Hepatocyte (in vitro differentiated cells): ENCODE data around the gene METRNL. TPM values are rescaled to one million over a fixed set of nuclear protein-coding genes. Genes with fewer than 3 reads are reported as not detected.
"Not testable (repeated sequence)": the region's sequence is repeated elsewhere in the genome, so short reads cannot be mapped to it uniquely, and the experiment has no call there.

Experiments
- DNase-seq: peaks from one replicate; pipeline ENCODE4 v3.0.0-alpha.2; 2016; ENCODE audit warnings: low spot score
- H2AFZ ChIP-seq: fragments of 200-600 bp; sonication (generic); 2 replicates; pipeline ENCODE4 v1.6.0; 2016; ENCODE audit warnings: antibody characterized with exemption, mild to moderate bottlenecking
- H3K27ac ChIP-seq: fragments of 200-600 bp; sonication (generic); 2 replicates; pipeline ENCODE4 v1.5.1; 2016; ENCODE audit warnings: mild to moderate bottlenecking
- H3K27me3 ChIP-seq: fragments of 200-600 bp; sonication (generic); 2 replicates; pipeline ENCODE4 v1.6.1; 2016
- H3K36me3 ChIP-seq: fragments of 200-600 bp; sonication (generic); replicated peaks from 2 replicates; pipeline ENCODE4 v1.5.1; 2016; ENCODE audit warnings: low read depth; ENCODE audit not compliant: insufficient read depth
- H3K4me1 ChIP-seq: fragments of 200-600 bp; sonication (generic); 2 replicates; pipeline ENCODE4 v1.5.1; 2016; ENCODE audit warnings: mild to moderate bottlenecking, moderate library complexity; ENCODE audit not compliant: insufficient read depth
- H3K4me2 ChIP-seq: fragments of 200-600 bp; sonication (generic); 2 replicates; pipeline ENCODE4 v1.6.0; 2016
- H3K4me3 ChIP-seq: fragments of 200-600 bp; sonication (generic); 2 replicates; pipeline ENCODE4 v1.5.1; 2016; ENCODE audit warnings: mild to moderate bottlenecking
- H3K79me2 ChIP-seq: fragments of 200-600 bp; sonication (generic); 2 replicates; pipeline ENCODE4 v1.6.0; 2017; ENCODE audit warnings: mild to moderate bottlenecking
- H3K9me2 ChIP-seq: fragments of 200-600 bp; sonication (generic); replicated peaks from 2 replicates; pipeline ENCODE4 v1.6.0; 2017; ENCODE audit warnings: mild to moderate bottlenecking; ENCODE audit not compliant: insufficient read depth
- H3K9me3 ChIP-seq: fragments of 200-600 bp; sonication (generic); 2 replicates; pipeline ENCODE4 v1.5.1; 2016; ENCODE audit warnings: low read depth, mild to moderate bottlenecking
- H4K20me1 ChIP-seq: fragments of 200-600 bp; sonication (generic); 2 replicates; pipeline ENCODE4 v1.6.0; 2016; ENCODE audit warnings: mild to moderate bottlenecking; ENCODE audit not compliant: insufficient read depth, poor library complexity, severe bottlenecking
- EZH2 ChIP-seq: fragments of 200-600 bp; sonication (generic); IDR thresholded peaks from 2 replicates; pipeline ENCODE4 v1.6.1; 2016; ENCODE audit warnings: antibody characterized with exemption, mild to moderate bottlenecking, borderline replicate concordance
- EZH2phosphoT487 ChIP-seq: fragments of 200-600 bp; sonication (generic); IDR thresholded peaks from one replicate; pipeline ENCODE4 v1.6.1; 2018; ENCODE audit warnings: antibody characterized with exemption, mild to moderate bottlenecking, low read depth, moderate library complexity; ENCODE audit not compliant: unreplicated experiment, severe bottlenecking
- WGBS: methylation state at CpG from one replicate; pipeline ENCODE4 v1.1.6; 2016; ENCODE audit warnings: low lambda C conversion rate; ENCODE audit errors: missing lambda C conversion rate; 5-methylcytosine and 5-hydroxymethylcytosine counted together
- polyA plus RNA-seq: library from polyadenylated mRNA; unstranded; fragments of >200 nt; fragmentation: Nextera tagmentation; extraction: Ambion mirVana; gene quantifications from 2 replicates; pipeline ENCODE4 v1.2.1, GENCODE V29; 2016
- total RNA-seq: library from RNA; depleted of rRNA; stranded (reverse); fragments of >200 nt; gene quantifications from 2 replicates; pipeline ENCODE4 v1.2.3, GENCODE V29; 2014
- TF ChIP-seq, protein P1 (sequence below): fragments of 200-600 bp; sonication (generic); IDR thresholded peaks from 2 replicates; pipeline ENCODE4 v1.5.1; 2016; ENCODE audit warnings: antibody characterized with exemption, mild to moderate bottlenecking; ENCODE audit not compliant: poor library complexity

The METRNL gene
- total and polyA plus RNA-seq, 2 experiments from 2014 or later = 97.2 to 164 TPM

DNA sequence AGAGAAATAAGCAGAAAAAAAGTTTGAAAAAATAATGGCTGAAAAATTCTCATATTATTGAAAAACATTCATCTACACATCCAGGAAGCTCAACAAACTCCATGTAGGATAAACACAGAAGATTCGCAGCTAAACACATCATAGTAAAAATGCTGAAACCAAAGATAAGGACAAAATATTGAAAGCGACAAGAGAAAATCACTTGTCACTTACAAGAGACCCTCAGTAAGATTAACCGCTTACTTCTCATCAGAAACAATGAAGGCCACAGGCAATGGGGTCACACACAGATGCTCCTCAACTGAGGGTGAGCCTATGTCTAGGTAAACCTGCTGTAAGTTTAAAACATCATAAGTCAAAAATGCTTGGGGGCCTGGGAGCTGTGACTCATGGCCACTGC is 38.1 kb upstream of the METRNL start:
- Histone ChIP-seq H3K79me2 (no peaks in the 10 kb centered on the region), H3K9me3 (peaks cover 12% of the 10 kb centered on the region), H3K4me2 (no peak overlapping the region), H3K4me3 (no peak overlapping the region), H3K36me3 (no peaks in the 10 kb centered on the region), H2AFZ (no peak overlapping the region), H3K4me1 (no peaks in the 10 kb centered on the region), H3K9me2 (no peaks in the 10 kb centered on the region), H4K20me1 (no peaks in the 10 kb centered on the region), H3K27ac (no peak overlapping the region), H3K27me3 (no peaks in the 10 kb centered on the region)
- whole genome bisulfite sequencing = 99% methylated on average over 3 of the region's 3 CpGs
- no peak for DNase-seq
- TF ChIP-seq EZH2phosphoT487 (no peak), EZH2 (no peak)
- TF ChIP-seq, protein P1, sequence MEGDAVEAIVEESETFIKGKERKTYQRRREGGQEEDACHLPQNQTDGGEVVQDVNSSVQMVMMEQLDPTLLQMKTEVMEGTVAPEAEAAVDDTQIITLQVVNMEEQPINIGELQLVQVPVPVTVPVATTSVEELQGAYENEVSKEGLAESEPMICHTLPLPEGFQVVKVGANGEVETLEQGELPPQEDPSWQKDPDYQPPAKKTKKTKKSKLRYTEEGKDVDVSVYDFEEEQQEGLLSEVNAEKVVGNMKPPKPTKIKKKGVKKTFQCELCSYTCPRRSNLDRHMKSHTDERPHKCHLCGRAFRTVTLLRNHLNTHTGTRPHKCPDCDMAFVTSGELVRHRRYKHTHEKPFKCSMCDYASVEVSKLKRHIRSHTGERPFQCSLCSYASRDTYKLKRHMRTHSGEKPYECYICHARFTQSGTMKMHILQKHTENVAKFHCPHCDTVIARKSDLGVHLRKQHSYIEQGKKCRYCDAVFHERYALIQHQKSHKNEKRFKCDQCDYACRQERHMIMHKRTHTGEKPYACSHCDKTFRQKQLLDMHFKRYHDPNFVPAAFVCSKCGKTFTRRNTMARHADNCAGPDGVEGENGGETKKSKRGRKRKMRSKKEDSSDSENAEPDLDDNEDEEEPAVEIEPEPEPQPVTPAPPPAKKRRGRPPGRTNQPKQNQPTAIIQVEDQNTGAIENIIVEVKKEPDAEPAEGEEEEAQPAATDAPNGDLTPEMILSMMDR = no peak

DNA sequence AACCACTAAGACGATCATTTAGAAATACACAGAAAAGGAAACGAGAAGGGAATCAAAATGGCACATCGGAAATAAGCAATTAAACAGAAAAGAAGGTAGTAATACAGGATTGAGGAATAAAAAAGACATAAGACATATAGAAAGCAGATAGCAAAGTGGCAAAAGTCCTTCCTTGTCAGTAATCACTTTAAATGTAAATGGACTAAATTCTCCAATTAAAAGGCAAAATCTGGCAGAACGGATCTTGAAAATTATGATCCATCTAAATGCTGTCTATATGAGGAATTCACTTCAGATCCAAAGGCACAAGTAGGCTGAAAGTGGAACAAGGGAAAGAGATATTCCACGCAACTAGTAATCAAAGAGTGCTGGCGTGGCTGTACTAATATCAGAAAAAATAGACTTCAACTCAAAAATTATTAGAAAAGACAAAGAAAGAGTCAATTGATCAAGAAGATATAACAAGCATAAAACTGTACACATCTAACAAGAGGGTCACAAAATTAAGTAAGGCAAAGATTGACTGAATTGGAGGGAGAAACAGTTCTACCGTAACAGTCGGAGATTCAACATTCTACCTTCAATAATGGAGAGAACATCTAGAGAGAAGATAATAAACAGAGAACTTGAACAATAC is 36.8 kb upstream of the METRNL start:
- Histone ChIP-seq H3K27me3 (no peaks in the 10 kb centered on the region), H3K4me2 (no peak overlapping the region), H3K27ac (no peak overlapping the region), H3K4me1 (no peaks in the 10 kb centered on the region), H3K79me2 (no peaks in the 10 kb centered on the region), H4K20me1 (no peaks in the 10 kb centered on the region), H3K36me3 (no peaks in the 10 kb centered on the region), H2AFZ (no peak overlapping the region), H3K9me3 (peaks cover 12% of the 10 kb centered on the region), H3K4me3 (no peak overlapping the region), H3K9me2 (no peaks in the 10 kb centered on the region)
- no peak for TF ChIP-seq EZH2
- no peak for TF ChIP-seq EZH2phosphoT487
- 97% methylated on average over 8 of the region's 8 CpGs for WGBS
- no peak for DNase-seq

DNA sequence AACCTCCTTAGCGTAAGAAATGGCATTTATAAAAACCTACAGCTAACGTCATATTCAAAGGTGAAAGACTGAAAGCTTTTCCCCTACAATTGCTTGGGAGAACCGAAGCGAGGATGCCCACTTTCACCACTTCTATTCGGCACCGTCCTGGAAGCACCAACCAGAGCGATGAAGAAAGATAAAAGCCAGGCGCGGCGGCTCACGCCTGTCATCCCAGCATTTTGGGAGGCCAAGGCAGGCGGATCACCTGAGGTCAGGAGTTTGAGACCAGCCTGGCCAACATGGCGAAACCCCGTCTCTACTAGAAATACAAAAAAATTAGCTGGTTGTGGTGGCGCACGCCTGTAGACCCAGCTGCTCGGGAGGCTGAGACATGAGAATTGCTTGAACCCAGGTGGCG is 34.9 kb upstream of the METRNL start:
- not testable (repeated sequence) for H3K79me2 ChIP-seq, H2AFZ ChIP-seq, H3K4me3 ChIP-seq, DNase-seq, H3K4me2 ChIP-seq, H4K20me1 ChIP-seq, H3K9me2 ChIP-seq, H3K27ac ChIP-seq, H3K36me3 ChIP-seq, H3K4me1 ChIP-seq, H3K27me3 ChIP-seq
- peaks cover 12% of the 10 kb centered on the region for H3K9me3 ChIP-seq
- WGBS = 97% methylated on average over 18 of the region's 18 CpGs

DNA sequence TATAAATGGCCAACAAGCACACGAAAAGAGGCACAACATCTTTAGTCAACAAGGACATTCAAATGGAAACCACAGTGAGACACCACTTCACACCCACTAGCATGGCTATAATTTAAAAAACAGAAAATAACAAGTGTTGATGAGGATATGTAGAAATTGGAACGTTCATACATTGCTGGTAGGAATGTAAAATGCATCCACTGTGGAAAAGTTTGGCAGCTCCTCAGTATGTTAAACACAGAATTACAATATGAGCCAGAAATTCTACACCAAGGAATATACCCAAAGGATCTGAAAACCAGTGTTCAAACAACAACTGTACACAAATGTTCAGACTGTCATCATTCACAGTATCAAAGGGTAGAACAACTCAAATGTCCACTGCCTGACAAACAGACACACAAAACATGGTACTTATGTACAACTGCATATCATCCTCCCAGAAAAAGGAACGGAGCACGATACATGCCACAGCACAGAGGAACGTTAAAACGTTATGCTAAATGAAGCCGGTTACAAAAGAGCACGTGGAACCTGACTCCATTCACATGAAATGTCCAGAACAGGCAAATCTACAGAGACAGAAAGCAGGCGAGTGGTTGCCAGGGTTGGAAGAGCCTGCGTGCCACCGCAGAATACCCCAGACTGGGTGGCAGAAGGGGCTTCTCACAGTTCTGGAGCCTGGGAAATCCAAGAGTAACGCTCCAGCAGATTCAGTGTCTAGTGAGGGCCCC is 32.8 kb upstream of the METRNL start:
- no peaks in the 10 kb centered on the region for H3K79me2 ChIP-seq
- H3K4me2 ChIP-seq = no peak overlapping the region
- H4K20me1 ChIP-seq = no peaks in the 10 kb centered on the region
- H3K27ac ChIP-seq = no peak overlapping the region
- TF ChIP-seq, protein P1 = no peak
- TF ChIP-seq EZH2phosphoT487 (no peak), EZH2 (no peak)
- H3K9me2 ChIP-seq = no peaks in the 10 kb centered on the region
- no peak for DNase-seq
- H3K4me3 ChIP-seq = no peak overlapping the region
- H3K27me3 ChIP-seq = no peaks in the 10 kb centered on the region
- no peaks in the 10 kb centered on the region for H3K4me1 ChIP-seq
- no peak overlapping the region for H2AFZ ChIP-seq
- 97% methylated on average over 12 of the region's 12 CpGs for WGBS
- H3K36me3 ChIP-seq = no peaks in the 10 kb centered on the region
- H3K9me3 ChIP-seq = peaks cover 3% of the 10 kb centered on the region
